ENCODE data around the gene LMAN1.

LMAN1 gene

DNA sequence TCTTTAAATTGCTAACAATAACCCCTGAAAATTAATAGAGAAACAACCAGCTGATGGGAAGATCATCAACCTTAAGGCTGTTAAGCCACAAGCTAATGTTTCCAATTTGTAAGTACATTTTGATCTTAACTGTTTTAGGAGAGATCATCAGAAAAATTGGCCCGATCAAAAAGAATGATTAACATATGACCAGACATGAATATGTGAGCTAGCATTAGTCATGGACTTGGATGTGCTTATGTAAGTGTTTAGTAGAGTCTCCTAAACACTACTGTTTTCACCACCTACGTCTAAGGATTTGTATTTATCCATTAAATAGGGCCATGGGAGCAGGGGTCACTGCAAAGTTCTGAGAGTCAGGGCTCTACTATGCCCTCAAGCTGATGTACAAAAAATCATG is 4.3 kb downstream of the LMAN1 start:
- Histone ChIP-seq H3K4me3 (ENCODE audit: severe bottlenecking) (no peak overlapping the region), H3K4me1 (ENCODE audit: insufficient read depth, poor library complexity, severe bottlenecking) (peaks cover 6% of the 10 kb centered on the region), H3K36me3 (ENCODE audit: low read depth) (peaks cover 78% of the 10 kb centered on the region), H3K27me3 (ENCODE audit: insufficient read depth, poor library complexity, severe bottlenecking) (no peaks in the 10 kb centered on the region), H3K9me3 (ENCODE audit: severe bottlenecking) (no peaks in the 10 kb centered on the region), H3K27ac (ENCODE audit: poor library complexity, severe bottlenecking) (no peak overlapping the region)
- TF ChIP-seq, protein P1, sequence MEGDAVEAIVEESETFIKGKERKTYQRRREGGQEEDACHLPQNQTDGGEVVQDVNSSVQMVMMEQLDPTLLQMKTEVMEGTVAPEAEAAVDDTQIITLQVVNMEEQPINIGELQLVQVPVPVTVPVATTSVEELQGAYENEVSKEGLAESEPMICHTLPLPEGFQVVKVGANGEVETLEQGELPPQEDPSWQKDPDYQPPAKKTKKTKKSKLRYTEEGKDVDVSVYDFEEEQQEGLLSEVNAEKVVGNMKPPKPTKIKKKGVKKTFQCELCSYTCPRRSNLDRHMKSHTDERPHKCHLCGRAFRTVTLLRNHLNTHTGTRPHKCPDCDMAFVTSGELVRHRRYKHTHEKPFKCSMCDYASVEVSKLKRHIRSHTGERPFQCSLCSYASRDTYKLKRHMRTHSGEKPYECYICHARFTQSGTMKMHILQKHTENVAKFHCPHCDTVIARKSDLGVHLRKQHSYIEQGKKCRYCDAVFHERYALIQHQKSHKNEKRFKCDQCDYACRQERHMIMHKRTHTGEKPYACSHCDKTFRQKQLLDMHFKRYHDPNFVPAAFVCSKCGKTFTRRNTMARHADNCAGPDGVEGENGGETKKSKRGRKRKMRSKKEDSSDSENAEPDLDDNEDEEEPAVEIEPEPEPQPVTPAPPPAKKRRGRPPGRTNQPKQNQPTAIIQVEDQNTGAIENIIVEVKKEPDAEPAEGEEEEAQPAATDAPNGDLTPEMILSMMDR (IDR thresholded peaks at IDR 0.05; ENCODE audit: poor library complexity, severe bottlenecking), result no peak
- DNase-seq (ENCODE audit: low spot score) (no peak), ATAC-seq (ENCODE audit: low read depth) (no peak)

DNA sequence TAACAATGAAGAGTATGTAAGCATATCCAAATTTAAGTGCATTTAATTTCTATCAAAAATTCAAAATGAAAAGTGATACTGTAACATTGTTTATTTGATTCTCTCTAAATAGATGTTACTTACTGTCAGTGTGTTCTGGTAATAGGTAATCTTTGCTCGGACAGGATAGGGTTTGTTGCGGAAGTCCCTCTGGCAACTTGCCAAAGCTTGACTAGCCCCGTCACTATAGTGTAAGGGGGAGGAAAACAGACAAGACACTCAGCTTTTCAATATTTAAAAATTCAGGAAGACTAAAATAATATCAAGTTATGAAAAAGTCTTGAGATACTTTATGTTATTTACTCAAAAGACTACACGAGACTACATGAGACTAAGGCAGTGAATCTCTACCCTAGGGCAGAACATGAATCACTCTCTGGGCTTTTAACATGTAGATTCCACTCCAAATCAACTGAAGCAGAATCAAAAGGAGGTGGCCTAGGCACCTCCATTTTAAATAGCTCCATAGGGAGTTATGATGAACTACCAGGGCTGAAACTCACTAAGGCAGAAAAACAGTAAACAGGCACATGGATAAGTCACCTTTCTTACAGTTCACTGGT is 5.9 kb downstream of the LMAN1 start:
- TF ChIP-seq, protein P1 (IDR thresholded peaks at IDR 0.05; ENCODE audit: poor library complexity, severe bottlenecking), result no peak
- H3K9me3 ChIP-seq (ENCODE audit: severe bottlenecking), result no peaks in the 10 kb centered on the region
- no peaks in the 10 kb centered on the region for H3K27me3 ChIP-seq (ENCODE audit: insufficient read depth, poor library complexity, severe bottlenecking)
- H3K4me1 ChIP-seq (ENCODE audit: insufficient read depth, poor library complexity, severe bottlenecking), result peaks cover 6% of the 10 kb centered on the region
- no peak overlapping the region for H3K4me3 ChIP-seq (ENCODE audit: severe bottlenecking)
- DNase-seq (ENCODE audit: low spot score) (no peak), ATAC-seq (ENCODE audit: low read depth) (no peak)
- peaks cover 93% of the 10 kb centered on the region for H3K36me3 ChIP-seq (ENCODE audit: low read depth)
- H3K27ac ChIP-seq (ENCODE audit: poor library complexity, severe bottlenecking), result no peak overlapping the region

DNA sequence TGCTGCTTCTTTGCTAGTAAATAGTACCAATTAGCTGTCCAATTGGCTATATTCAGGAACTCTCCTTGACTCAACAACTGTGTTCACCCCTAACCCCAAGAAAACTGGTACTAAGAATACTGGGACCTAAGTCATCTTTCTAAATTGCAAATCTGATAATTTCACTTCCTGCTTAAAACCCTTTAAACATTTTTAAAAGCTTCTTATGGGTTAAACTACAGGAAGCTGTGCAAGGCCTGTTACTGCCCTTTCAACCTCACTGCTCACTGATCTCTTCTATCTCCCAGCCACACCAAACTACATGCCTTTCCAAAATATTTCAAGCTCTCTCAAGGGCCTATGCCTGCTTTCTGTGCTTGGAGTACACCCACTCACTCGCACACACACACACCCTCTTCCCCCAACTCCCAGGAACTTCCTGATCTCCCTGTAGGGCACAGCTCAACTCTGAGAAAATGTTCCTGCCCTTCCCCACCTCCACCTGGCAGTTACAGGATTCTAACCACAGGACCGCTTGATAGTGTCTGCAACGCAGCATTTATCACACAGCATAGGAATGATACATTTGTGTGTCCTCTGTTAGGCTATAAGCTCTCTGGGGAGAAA is 6.7 kb downstream of the LMAN1 start:
- DNase-seq (ENCODE audit: low spot score) (no peak), ATAC-seq (ENCODE audit: low read depth) (no peak)
- no peaks in the 10 kb centered on the region for H3K27me3 ChIP-seq (ENCODE audit: insufficient read depth, poor library complexity, severe bottlenecking)
- H3K36me3 ChIP-seq (ENCODE audit: low read depth), result peaks cover 100% of the 10 kb centered on the region
- no peak overlapping the region for H3K4me3 ChIP-seq (ENCODE audit: severe bottlenecking)
- no peaks in the 10 kb centered on the region for H3K9me3 ChIP-seq (ENCODE audit: severe bottlenecking)
- TF ChIP-seq, protein P1 (IDR thresholded peaks at IDR 0.05; ENCODE audit: poor library complexity, severe bottlenecking), result no peak
- H3K27ac ChIP-seq (ENCODE audit: poor library complexity, severe bottlenecking), result no peak overlapping the region
- peaks cover 4% of the 10 kb centered on the region for H3K4me1 ChIP-seq (ENCODE audit: insufficient read depth, poor library complexity, severe bottlenecking)

DNA sequence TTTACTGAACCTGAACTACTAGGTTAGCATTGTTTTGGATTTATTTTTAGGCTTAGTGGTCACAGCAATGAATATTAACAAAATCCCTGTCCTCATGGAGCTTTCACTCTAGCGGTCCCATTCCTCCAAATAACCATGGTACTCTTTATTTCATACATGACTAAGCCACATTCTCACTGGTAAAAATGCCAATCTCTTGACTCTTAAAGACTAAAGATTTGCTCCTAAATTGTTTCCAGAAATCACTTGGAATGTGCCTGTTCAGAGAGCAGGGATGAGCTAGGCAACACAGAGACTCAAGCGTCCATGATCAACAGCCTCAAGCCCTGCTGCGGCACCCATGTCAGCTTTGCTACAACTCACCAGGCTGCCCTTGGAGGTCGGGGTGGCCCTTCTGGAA is 13.5 kb downstream of the LMAN1 start:
- Histone ChIP-seq H3K4me1 (ENCODE audit: insufficient read depth, poor library complexity, severe bottlenecking) (no peaks in the 10 kb centered on the region), H3K27ac (ENCODE audit: poor library complexity, severe bottlenecking) (no peak overlapping the region), H3K4me3 (ENCODE audit: severe bottlenecking) (no peak overlapping the region), H3K36me3 (ENCODE audit: low read depth) (peaks cover 96% of the 10 kb centered on the region), H3K9me3 (ENCODE audit: severe bottlenecking) (no peaks in the 10 kb centered on the region), H3K27me3 (ENCODE audit: insufficient read depth, poor library complexity, severe bottlenecking) (no peaks in the 10 kb centered on the region)
- TF ChIP-seq, protein P1 (IDR thresholded peaks at IDR 0.05; ENCODE audit: poor library complexity, severe bottlenecking), result no peak
- ATAC-seq (ENCODE audit: low read depth) (no peak), DNase-seq (ENCODE audit: low spot score) (no peak)

DNA sequence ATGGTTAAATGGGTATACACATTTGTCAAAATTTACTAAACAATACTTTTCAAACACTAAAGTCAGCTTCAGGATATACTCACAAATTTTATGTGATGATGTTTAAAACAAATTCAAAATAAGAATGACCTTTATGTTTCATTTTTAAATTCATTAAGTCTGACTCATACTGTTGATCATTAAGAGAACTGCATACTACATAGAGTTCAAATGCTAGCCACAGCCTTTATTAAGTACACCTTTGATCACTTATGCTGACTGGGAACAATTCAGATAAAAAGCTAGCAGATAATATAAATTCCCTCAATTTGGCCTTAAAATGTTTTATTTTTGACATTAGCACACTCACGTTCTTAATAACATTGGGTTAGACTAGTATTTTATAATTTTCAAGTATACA is 14.1 kb downstream of the LMAN1 start:
- ATAC-seq (ENCODE audit: low read depth), result no peak
- Histone ChIP-seq H3K4me1 (ENCODE audit: insufficient read depth, poor library complexity, severe bottlenecking) (no peaks in the 10 kb centered on the region), H3K9me3 (ENCODE audit: severe bottlenecking) (no peaks in the 10 kb centered on the region), H3K4me3 (ENCODE audit: severe bottlenecking) (no peak overlapping the region), H3K36me3 (ENCODE audit: low read depth) (peaks cover 96% of the 10 kb centered on the region), H3K27ac (ENCODE audit: poor library complexity, severe bottlenecking) (no peak overlapping the region), H3K27me3 (ENCODE audit: insufficient read depth, poor library complexity, severe bottlenecking) (no peaks in the 10 kb centered on the region)
- TF ChIP-seq, protein P1 (IDR thresholded peaks at IDR 0.05; ENCODE audit: poor library complexity, severe bottlenecking), result no peak
- DNase-seq (ENCODE audit: low spot score), result no peak

Data from RWPE2 (cell line).